ENCODE data around the gene CHST1.

Gene CHST1

DNA sequence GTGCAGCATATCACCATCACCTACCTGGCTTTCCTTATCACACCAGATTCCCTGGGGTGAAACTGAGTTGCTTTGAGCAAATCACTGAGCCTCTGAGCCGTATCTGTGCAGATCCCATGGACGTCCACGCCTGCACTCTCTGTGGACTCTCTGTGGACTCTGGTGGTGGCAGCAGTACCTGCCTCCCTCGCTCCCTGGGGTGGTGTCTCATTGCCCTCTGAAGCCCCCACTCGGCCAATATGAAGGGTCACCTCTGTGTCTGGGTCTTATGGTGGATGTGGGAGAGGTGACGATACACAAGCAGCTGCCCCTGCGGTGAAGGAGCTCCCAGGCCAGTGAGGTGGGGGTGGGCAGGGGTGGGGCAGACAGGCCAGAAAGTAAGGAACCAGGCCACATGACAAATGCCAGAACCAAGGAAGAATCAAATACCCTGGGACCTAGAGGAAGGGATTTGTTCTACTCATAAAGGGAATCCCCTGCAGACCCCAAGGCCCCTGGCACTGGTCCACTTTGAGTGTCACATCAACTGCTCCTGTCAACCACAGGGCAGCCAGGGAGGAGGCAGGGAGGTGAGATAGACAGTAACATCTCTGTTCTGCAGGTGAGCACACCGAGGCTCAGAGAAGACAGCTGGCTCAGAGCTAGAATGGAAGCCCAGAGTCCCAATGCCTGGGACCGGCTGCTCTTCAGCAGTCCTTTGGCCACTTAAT lies 9.2 kb upstream of the CHST1 start:
- DNase-seq (ENCODE audit: low spot score), result no peak

DNA sequence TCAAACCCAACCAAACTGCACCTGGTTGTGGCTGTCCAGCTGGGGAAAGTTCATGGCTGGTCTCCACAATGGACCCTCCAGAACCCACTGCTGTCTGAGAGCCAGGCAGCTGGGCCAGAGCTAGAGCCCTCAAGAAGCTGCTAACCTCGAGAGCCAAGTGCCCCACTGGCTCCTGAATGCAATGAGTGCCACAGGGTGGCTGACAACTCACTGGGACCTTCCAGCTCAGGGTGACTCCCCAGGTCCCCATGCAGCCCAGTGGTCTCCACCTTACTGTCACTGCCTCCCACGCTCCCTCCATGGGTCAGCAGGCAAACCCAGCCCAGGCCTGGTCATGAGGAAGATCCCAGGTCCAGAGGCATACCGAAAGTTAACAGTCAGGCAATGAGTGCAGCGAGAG lies 8.0 kb upstream of the CHST1 start:
- no peak for DNase-seq (ENCODE audit: low spot score)

DNA sequence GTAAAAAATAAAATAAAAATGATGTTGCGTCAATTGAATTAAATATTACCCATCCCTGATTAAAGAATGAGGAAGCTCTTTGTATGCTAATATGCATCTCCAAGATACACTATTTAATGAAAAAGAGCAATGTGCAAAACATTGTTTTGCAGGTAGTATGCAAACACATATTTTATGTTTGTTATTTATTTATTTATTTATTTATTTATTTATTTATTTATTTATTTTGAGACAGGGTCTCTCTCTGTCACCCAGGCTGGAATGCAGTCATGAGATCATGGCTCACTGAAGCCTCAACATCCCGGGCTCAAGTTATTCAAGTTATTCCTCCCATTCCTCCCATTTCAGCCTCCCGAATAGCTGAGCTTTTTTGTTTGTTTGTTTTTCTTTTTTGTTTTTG lies 7.2 kb upstream of the CHST1 start:
- DNase-seq (ENCODE audit: low spot score), result no peak

DNA sequence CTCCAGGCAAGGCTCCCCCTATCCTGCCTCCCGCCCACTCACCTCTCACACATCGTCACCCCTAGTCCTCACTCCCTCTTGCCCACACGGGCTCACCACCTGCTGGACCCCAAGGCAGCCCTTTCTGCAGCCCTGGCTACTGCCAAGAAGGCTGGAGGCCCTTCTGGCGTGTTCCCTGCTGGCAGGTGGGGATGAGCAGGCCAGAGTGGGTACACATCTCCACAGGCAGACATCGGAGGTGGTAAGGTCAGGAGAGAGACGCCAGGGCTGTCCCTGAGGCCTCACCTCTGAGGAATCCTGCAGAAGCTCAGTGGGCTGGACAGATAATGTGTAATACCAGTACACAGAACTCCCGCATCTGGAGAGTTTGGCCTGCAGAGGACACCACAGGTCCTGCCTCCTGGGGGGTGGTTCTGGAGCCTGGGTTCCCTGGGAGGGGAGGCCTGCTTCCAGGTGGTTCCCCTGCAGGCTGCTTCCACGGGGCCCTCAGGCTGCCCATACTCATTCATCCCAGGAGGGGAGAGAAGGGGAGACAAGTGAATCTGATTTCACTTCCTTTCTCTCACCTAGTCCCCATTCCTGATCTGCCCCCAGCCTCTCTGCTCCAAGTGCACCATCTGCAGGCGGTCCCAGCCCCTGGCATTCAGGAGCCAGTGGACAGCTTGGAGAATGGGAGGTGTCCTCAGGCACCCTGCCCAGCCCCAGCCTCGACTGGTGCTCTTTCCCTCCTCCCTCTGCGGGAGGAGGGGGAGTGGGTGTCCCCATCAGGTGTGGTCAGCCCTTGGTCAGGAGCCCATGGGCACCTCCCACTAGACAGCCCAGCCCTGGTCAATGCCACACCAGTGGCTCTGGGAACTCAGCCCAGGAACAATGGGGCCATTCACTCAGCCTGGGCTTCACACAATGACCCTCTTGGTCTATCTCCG lies 6.1 kb upstream of the CHST1 start:
- DNase-seq (ENCODE audit: low spot score), result no peak

DNA sequence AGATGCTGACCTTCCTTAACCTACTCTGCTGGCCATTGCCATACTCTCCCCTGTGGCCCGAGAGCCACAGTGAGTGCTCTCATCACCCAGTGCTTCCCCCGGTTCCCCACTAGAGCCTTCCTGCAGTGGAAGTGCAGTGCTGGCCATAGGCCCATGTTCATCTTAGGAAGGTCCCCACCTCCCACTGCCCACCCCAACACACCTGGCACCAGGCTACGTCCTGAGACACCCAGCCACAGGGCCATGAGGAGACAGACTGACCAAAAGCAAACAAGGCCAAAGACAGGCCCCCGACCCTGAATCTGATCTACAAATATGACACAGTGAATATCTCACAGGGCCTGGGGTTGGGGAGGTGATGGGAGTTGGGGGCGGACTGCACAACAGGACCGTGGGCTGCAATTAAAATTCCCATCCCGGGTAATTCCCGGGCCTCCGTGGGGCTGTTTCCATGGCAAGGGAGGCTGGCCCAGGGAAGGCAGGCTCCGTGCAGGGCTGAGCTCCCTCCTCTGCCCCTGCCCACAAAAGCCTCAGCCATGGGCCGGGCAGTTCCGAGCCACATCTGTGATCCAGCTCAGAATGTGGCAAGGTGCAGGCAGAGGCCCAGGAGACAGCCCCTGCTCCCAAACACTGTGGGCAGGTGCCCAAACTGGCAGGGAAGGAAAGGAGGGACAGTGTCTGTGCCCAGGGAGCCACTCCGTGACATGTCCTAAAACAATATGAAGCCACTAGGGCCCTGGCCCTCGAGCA lies 5.1 kb upstream of the CHST1 start:
- DNase-seq (ENCODE audit: low spot score), result no peak

DNA sequence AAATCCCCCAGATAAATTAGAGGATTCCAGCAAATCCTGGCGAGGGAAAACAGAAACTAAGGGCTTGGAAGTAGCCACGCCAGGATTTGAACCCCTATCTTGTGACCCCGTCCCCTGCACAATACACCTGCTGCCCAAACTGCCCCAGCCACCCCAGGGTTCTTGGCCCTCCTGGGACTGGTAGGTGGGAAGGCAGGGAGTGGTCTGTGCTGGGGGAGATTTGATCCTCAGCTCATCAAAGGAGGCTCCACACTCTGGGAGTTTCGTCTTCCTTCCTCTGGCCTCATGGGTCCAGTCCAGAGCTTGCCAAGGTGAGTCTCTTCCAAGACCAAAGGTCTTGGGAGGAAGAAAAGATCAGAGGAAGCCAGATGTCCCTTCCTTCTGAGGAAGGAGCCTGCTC lies 4.5 kb upstream of the CHST1 start:
- DNase-seq (ENCODE audit: low spot score), result no peak

DNA sequence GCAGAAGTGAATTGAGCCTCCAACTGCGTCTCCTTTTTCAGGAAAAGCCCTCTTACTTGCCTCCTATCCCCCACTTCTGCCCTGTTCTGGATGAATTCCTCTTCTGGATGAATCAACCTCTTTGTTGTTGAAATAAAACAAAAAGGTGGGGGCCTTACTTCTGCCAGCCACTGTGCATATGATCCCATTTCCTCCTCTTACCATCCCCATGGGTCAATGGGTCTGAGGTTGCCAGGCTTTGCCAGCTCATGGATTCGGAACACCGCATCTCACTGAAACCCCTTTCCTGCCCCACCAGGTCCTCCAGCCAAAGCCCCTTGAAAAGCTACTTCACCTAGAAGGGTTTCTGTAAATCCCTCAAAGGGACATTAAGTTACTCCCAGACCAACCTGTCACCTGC lies 3.7 kb upstream of the CHST1 start:
- DNase-seq (ENCODE audit: low spot score), result no peak

DNA sequence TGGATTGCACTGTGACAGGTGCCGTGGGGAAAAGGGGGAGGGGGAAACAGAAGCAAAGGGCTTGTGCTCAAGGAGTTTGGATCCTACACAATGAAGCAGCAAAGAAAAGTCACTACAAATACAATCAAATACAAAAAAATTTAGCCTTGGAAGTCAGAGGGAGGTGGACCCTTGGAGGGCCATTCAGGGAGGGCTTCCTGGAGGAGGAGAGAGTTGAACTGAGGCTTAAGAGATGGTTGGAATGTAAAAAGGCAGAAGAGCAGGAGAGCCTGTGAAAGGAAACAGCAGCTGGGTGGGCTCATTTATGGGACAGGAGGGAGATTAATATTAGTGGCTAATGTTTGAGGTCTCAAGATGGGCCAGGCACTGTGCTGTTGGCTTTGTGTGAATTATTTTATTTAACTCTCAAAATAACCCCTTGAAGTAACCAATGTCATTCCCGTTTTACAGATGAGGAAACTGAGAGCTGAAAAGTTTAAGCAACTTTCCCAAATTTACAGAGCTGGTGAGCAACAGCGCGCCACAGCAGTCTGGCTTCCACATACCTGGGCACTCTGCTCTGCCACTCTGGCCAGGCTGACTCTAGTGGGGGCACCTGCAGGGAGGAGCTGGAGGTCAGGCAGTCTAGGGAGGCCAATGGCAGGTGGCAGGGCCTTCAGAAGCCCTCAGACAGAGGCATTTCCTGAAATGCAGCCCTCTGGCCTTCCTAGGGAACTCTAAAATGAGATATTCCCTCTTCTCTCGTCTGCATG lies 2.7 kb upstream of the CHST1 start:
- DNase-seq (ENCODE audit: low spot score), result no peak

DNA sequence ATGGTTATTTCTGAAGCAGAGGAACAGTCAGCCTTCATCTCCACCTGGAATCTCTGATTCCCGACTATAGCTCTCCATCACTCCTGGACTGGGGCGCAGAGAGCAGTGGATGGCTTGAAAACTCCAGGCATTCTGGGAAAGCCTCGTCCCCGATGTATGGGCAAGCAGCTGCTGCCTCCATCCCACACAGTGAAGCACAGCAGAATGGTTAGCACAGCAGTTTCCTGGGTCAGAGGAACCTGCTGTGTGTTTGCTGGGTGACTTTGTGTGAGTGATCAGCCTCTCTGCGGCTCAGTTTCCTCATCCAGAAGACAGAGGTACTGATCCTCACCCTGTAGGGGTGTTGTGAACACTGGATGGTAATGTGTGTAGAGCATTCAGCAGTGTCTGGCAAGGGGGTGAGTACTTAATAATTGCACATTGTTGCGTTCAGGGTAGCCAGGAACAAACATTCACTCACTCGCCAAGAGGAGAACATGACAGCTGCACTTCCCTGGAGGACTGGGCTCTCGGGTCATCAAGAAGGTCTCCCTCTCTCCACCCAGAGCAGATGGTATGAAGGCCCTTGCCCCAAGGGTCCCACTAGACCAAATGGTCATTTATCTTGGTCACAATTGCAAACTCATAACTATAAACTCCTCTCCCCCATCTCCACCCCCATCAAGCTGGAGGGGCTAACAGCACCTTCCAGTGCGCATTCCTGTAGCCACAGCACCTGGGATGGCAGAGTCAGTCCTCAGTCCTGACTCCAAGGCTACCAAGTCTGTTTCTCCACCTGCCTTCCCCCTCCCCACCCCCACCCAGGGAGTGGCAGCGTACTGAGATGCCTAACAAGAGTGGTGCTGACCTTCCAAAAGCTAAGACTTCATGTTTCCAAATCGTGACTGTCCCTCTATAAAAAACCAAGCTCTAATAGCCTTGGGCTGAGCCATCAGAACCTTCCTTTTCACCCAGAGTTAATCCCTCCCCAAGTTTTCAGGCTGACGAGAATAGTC lies 1.5 kb upstream of the CHST1 start:
- DNase-seq (ENCODE audit: low spot score), result no peak

DNA sequence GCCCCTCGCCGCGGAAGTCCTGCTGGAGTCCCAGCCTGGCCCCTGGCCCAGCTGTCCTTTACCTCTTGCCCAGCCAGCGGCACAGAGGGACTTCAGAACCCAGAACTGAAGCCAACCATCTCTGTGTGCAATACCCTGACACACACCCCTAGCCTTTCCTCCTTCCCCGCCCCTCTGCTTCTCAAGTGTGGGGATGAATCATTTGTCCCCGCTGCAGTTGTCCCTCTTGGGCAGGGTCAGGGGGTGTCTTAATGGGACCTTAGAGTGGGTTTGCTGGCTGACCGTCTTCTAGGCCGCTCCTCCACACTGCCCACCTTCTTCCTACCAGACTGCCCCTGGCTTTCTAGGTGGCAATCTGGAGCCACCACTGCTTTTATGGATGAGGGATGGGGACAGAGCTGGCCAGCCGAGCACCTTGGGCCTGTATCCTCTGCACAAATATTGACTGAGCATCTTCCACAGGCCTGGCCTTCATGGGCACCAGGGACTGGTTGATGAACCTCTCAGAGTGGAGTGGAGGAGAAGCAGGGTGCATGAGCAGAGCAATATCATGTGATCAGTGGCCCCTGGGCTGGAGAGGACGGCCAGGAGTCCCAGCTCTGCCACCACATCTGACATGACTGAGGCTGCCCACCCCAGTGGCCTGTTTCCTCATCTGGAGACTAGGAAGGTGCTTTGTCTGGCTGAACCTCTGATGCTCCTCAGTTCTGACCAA lies 668 bp upstream of the CHST1 start:
- DNase-seq (ENCODE audit: low spot score), result no peak

DNA sequence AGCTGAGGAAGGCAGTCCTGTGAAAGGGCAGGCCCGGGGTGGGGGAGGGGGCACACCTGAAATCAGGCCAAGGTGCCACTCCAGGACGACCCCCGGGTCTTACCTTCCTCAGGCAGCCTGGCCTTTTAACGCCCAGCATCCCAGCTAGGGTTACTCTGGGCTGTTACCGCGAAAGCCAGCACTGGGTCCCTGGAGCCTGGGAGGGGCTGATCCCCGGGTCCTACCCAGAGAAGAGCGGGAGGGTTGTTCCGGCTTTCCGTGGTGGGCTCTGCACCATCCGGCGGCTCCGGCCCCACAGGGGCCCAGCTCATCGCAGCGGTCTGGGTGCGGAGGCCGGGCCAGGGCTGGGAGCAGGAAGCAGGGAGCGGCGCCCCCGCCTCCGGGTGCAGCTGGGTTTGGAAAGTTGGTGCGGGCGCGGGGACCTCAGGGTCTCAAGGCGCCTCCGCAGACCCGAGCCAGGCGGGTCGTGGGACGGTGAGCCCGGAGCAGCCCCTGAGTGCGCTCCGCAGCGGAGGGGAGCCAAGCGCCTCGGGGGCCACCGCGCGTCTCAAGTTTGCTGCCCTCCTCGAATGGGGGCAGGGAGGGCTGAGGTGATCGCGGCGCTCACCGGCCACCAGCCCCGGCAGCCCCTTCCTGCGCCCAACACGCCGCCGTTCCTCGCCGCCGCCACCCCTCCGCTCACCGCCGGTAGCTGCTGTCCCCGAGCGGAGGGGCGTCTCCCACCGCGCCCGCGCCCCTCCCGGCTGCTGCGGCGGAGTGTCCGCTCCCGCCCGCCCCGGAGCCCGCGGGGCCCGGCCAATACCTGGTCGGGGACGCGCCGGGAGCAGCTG lies 831 bp downstream of the CHST1 start:
- no peak for DNase-seq (ENCODE audit: low spot score)

DNA sequence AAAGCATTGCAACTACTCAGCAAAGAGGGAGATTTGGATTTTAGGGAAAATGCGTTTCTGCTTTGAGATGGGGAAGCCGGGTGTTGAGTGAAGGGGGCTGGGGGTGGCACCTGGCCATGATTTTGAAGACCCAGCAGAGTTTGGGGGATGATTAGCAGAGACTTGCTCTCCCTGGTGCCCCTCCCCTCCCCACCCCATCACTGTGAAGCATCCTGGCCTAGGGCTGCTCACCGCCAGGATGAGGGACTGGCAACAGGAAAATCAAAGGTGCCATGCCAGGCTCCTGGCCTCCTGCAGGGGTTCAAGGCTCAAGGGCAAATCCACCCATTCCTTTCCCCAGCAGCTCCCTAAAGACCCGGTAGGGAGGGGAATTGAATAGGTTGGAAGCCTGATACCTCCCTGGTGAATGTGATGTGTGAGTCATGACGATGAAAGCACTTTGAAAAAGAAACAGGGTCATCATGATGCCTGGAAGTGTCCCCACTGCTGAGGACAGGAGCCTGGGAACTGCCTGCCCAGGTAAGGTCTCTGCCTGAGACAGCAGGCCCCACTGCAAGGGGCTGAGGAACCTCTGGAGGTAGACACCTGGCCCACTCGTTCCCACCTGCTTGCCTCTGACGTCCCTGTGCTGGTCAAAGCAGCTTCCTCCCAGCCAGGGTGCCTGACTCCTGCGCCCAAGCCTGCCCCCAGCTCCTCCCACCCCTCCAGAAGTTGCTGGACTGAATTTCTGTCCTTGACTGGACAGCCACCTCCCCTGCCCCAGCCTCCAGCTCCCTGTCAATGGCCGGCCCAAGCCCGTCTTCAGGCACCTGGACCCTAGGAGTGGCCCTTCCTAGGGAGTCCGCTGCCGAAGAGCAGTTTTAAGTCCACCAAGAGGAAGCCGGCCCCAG lies 1.7 kb downstream of the CHST1 start:
- no peak for DNase-seq (ENCODE audit: low spot score)

DNA sequence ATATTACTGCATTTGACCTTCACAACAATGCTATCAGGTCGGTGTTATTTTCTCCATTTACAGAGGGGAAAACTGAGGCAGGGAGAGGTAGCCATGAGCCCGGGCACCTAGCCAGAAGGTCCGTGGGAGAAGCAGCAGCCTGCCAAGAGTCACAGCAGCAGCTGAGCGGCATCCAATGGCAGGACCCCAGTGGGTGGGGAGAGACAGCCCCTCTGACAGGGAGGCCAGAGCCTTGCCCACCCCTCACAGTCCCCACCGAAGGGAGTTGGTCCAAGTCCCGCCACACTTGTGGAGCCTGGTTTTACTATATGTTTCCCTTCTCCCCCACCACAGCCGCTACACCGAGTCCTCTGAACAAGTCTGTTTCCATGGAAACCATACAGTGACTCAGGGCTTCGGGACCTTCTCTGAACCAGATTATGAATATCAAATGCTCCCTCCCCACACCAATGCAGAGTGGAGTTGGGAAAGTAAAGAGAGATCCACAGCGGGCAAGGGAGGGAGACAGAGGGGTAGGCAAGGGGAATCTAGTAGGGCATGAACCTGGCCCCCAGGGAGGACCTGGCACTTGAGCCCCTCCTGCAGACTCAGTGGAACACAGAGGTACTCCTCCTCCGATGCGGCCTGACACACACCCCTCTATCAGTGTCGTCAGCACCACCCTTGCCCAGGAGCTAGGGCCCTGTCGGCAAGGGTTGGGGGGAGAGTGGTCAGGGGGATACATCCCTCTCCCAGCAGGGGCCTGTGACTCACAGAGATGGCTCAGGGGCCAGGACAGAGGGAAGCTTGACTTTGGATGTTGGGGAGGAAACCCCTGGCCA lies 2.5 kb downstream of the CHST1 start:
- DNase-seq (ENCODE audit: low spot score), result no peak

DNA sequence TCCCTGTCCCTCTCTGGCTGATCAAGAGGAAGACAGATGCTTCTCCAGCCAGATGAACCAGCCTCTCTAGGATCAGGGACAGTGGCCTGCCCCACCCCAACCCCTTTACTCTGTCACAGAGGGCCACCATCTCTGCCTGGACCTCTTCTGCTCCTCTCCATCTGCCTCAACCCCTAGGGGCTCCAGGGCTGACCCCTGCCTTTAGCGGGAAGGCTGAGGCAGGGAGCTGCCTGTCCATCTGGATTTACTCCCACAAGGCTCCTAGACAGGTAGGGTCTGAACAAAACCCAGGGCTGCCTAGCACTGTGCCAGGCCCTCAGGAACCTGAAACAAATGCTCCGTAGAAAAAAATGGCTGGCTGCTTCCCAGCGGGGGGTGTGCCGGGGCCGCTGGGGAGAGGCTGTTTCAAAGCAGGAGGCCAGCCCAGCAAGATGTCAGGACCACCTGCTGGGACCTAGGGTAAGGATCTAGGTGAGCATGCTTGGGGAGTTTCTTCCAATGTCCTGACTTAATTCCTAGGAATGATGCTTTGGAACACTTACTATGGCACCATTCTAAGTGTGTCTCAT lies 3.2 kb downstream of the CHST1 start:
- no peak for DNase-seq (ENCODE audit: low spot score)

DNA sequence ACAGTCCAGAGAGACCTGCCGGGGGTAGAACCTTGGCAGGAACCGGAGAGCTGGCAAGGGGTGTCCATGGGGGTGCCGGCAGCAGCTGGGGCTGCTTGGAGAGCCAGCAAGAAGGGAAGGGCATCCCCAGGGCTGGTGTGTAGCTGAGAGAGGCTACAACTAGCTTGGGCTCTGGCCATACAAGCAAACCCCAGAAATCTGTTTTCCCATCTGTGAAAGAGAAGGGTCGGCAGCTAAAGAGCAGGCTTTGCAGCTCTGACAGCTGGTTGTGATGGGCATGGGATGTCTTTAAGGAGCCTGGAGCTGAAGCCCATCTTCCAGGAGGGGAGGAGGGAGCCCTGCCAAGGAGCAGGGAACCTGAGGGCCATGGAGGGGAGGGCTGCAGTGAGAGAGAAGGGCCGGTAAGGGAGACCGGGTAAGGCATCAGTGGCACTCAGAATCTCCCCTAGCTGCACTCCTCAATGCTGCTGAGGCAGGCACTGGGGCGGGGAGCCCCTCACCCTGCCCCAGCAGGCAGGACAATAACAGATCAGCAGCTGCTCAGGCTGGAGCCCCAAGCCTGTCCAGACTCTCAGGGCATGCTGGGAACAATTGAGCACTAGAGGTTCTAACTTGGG lies 3.9 kb downstream of the CHST1 start:
- no peak for DNase-seq (ENCODE audit: low spot score)

DNA sequence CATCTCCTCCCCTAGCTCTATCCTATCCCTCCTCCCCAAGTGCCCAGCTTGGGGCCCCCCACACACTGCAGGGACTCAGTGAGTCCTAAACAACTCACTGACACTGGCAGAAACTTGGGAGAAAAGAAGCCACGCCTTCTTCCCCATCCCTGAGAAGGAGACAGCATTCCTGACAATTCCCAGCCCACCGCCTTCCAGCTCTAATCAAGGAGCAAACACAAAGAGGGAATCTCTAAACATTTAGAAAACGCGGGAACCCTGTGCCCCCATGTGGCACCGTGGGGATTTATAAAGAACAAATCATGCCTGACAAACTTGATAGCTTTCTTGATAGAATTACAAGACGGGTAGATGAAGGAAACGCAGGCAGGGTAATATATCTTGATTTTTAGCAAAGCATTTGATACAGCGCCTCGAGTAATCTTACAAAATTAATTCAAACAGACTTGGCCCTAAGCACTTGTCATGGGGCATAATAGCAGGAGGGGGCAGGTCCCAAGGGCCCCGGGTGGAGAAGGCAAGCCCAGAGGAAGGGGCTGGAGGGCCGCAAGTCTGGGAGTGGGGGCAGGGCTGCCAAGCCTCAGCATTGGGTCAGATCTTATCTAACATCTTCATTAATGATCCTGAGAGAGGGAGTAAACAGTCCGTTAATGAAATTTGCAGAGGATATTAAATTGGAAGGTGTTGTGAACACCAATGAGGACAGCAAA lies 4.5 kb downstream of the CHST1 start:
- DNase-seq (ENCODE audit: low spot score), result no peak

Data from CD4-positive, alpha-beta T cell treated with Interleukin-2 at 100 ng/mL for 4 hours (primary cell).